Left ventricle myocardium superior (tissue), 1 donor: ENCODE results near the gene KRTAP12-1. TPM values are rescaled to one million over a fixed set of nuclear protein-coding genes. Genes with fewer than 3 reads are reported as not detected.

ENCODE experiments used
- total RNA-seq: library from RNA; stranded (reverse); fragmentation: NEBNext Ultra II Directional; extraction: Animal tissue kit (Norgen Biotek cat#: 25700); gene quantifications from one replicate; pipeline ENCODE4 v1.2.1, GENCODE V29; 2021
- donor health status: DM: no; HTN: yes; CAD: no; lungs with severe emphysema.

KRTAP12-1 gene
- total RNA-seq, 1 donor from 2014 or later, result not detected

Other genes with a start within 250 kb of the KRTAP12-1 start
- 2.1 TPM for gene LRRC3, start 226.7 kb downstream of the KRTAP12-1 start, total RNA-seq
- not detected for gene KRTAP10-1, start 142.0 kb downstream of the KRTAP12-1 start, total RNA-seq
- not detected for gene KRTAP10-2, start 130.7 kb downstream of the KRTAP12-1 start, total RNA-seq
- not detected for gene KRTAP10-3, start 123.4 kb downstream of the KRTAP12-1 start, total RNA-seq
- gene KRTAP10-4, start 108.4 kb downstream of the KRTAP12-1 start, total RNA-seq, result not detected
- not detected for gene KRTAP10-5, start 101.6 kb downstream of the KRTAP12-1 start, total RNA-seq
- not detected for gene KRTAP10-6, start 89.7 kb downstream of the KRTAP12-1 start, total RNA-seq
- gene KRTAP10-7, start 81.6 kb downstream of the KRTAP12-1 start, total RNA-seq, result not detected
- not detected for gene KRTAP10-8, start 70.1 kb downstream of the KRTAP12-1 start, total RNA-seq
- not detected for gene KRTAP10-9, start 55.1 kb downstream of the KRTAP12-1 start, total RNA-seq
- not detected for gene KRTAP10-10, start 44.8 kb downstream of the KRTAP12-1 start, total RNA-seq
- gene KRTAP10-11, start 35.7 kb downstream of the KRTAP12-1 start, total RNA-seq, result not detected
- gene KRTAP12-4, start 27.5 kb downstream of the KRTAP12-1 start, total RNA-seq, result not detected
- gene KRTAP12-3, start 24.2 kb downstream of the KRTAP12-1 start, total RNA-seq, result not detected
- not detected for gene KRTAP12-2, start 15.2 kb downstream of the KRTAP12-1 start, total RNA-seq
- gene KRTAP10-12, start 15.0 kb upstream of the KRTAP12-1 start, total RNA-seq, result not detected
- gene TSPEAR, start 29.4 kb upstream of the KRTAP12-1 start, total RNA-seq, result 2.7 TPM
- gene UBE2G2, start 119.7 kb upstream of the KRTAP12-1 start, total RNA-seq, result 70.0 TPM
- 72.2 TPM for gene SUMO3, start 135.9 kb upstream of the KRTAP12-1 start, total RNA-seq
- gene PTTG1IP, start 191.5 kb upstream of the KRTAP12-1 start, total RNA-seq, result 143 TPM
- gene ITGB2, start 238.7 kb upstream of the KRTAP12-1 start, total RNA-seq, result 26.5 TPM